GM19035 (cell line): ENCODE measurements around the gene ICE1.
"Not testable (repeated sequence)": the region's sequence is repeated elsewhere in the genome, so short reads cannot be mapped to it uniquely, and the experiment has no call there.

Experiments used
- ATAC-seq: cut with Tn5 transposase; IDR thresholded peaks from one replicate; pipeline ENCODE4 v1.9.1; 2021; ENCODE audit not compliant: unreplicated experiment

ICE1 gene

GRCh38 chr5:5483880-5484598 is 61.6 kb downstream of the ICE1 start:
- no peak for ATAC-seq

DNA sequence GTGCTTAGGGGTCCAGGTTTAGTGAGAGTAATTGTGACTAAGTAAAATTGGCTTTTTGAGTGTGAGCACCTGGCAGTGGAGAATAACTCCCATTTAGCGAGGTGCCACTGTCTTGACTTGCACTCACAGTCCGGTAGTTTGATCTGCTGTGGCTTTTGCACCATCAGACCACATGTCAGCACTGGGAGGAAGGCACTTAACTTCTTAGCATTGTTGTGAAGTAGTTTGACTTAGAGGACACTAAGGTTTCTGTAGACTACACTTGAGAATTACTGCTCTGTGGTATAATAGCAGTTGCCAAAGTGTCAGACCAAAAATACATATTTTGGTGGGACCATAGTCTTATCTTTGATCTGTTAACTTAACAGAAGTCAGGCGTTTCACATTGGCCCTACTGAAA is 63.6 kb downstream of the ICE1 start:
- ATAC-seq: no peak

GRCh38 chr5:5487585-5488360 is 65.3 kb downstream of the ICE1 start:
- no peak for ATAC-seq

- ATAC-seq: no peak
Observed at GRCh38 chr5:5490774-5491347, 68.4 kb downstream of the ICE1 start.

GRCh38 chr5:5492087-5492933 is 69.8 kb downstream of the ICE1 start:
- ATAC-seq: no peak

- not testable (repeated sequence) for ATAC-seq
Observed at GRCh38 chr5:5492934-5493271, 70.4 kb downstream of the ICE1 start.

DNA sequence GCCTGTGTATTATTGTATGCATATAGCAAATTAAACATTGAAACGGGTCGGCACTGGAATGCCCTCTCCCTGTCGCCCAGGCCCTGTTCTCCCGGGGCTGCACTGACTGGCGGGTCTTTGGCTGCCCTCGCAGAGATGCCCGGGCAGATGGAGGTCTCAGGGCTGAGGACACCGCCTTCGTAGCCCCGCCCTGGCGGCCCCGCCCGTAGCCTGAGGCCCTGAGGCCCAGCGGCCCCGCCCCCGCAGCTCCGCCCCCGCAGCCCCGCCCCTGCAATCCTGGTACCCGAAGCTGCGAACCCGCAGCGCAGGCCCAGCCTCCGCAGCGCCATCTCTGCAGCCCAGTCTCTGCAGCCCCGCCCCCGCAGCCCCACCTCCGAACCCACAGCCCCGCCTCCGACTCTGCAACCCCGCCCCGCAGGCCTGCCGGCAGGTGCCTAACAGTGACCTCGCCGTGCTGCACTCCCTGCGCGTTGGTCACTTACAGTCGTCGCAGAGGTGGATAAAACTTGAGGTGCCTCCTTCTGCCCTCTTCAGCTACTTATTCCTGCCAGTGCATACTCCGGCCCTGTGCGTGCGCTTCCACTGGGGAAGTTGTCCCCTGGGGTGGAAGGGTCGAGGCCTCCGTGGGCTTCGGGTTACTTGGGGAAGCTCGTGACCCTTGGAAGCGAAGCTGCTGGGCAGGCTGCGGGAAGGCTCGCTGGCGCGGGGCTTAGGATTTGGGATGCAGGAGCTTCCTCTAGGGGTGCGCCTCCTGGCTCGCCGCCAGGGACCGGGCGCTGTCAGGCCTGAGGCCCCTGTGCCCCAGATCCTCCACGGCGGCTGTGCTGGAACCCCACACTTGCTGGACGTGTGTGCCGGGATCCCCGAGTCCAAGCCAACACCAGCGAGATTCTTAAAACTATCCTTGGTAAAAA is 72.3 kb downstream of the ICE1 start:
- peak; percentile 77 for ATAC-seq

DNA sequence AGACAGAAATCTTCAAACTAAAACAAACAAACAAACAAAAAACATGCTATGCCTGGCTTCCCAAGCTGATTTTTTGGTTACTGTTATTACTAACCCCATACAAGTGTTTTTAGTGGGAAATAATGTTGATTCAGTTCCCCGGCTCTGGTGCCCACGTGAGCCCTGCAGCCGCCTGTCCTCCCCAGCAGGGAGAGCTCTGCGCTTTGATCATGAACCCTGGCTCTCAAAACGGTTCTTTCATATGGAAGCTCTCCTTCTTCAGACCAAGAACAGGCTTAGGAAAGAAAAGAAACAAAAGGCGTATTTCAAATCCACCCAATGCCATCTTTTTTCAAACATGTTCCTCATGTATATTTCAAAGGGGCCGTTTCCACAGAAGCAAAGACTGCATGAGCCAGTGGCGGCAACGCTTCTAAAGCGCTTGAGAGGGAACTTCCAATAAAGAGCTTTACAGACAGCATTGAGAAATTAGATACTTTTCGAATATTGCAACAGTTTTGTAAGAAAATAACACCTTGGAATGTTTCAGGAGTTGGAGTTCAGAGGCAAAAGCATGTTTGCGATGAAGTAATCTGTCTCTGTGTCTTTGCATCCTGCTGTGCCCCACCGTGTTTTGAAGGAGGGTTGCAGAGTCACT is 74.8 kb downstream of the ICE1 start:
- ATAC-seq: no peak

GRCh38 chr5:5499442-5499841 is 77.0 kb downstream of the ICE1 start:
- ATAC-seq: no peak

- ATAC-seq: no peak
Observed at GRCh38 chr5:5504325-5504724, 81.8 kb downstream of the ICE1 start.

DNA sequence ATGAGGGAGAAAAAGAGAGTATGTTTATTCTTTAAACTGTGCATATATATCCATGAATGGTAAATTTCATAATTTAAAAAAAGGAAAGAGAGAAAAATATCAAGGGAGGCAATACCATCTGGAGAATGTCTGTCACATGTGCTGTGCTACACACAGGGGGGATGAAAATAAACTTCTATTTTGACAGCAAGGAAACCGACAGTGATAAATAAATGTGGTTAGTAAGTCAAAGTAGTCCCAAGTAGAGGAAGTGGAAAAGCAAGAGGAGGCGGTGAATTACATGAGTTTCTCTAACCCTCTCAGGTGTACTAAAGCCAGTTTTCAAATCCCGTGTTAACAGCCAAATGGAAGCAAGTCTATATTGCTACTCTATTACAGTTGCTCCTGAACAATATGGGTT is 83.3 kb downstream of the ICE1 start:
- ATAC-seq: no peak

DNA sequence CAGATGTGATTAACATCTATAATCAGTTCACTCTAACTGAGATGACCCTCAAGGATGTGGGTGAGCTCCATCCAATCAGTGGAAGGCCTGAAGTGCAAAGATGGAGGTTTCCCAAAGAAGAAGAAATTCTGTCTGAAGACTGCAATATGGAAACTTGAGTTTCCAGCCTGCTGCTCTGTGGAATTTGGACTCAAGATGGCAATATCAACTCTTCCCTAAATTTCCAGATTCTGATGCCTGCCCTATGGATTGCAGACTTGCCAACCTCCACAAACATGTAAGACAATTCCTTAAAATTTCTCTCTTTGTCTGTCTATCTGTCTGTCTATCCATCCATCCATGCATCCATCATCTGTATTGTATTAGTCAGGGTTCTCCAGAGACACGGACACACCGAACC is 85.9 kb downstream of the ICE1 start:
- no peak for ATAC-seq

DNA sequence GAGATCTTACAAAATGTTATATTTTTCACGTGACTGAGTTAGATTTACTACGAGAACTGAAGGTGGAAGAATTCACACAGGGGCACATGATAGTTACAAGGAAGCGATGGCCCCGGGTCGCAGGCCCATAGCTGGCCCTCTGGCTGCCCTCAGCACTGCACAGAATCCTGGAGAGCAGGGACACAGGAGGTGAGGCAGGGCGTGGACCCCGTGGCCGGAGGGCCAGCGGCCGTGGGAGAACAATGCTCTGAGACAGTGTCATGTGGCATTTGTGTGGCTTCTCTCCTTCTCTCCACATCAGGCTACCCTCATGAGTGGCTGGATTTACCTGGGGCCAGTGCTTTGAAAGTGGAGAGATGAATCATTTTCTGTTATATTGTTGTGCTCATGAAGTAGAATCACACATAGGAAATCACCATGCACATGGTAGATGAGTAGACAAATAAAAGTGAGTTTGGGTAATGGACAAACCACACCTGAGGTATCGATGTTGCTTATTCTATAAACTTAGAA is 89.5 kb downstream of the ICE1 start:
- no peak for ATAC-seq

- no peak for ATAC-seq
Observed at GRCh38 chr5:5512543-5512942, 90.1 kb downstream of the ICE1 start.

GRCh38 chr5:5520622-5521021 is 98.1 kb downstream of the ICE1 start:
- not testable (repeated sequence) for ATAC-seq

- no peak for ATAC-seq
Observed at GRCh38 chr5:5521029-5521428, 98.6 kb downstream of the ICE1 start.

DNA sequence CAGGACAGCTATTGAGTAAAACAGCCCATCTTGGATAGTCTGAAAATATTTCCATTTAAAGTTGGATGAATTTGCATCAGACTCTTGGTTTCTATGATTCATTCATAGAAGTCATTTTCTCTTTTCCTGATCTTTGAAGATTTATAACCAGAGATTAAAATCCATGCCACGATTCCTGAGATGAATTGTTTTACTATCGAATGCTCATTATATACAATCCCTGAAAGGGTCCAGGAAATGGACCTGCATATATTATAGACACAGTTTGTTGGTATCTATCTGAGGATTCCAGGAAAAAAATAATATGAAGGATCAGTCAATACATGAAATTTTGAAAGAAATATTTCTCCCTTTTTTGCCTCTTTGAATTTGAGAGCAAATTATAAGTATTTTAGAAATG is 99.0 kb downstream of the ICE1 start:
- no peak for ATAC-seq

GRCh38 chr5:5522336-5522735 is 99.9 kb downstream of the ICE1 start:
- no peak for ATAC-seq

DNA sequence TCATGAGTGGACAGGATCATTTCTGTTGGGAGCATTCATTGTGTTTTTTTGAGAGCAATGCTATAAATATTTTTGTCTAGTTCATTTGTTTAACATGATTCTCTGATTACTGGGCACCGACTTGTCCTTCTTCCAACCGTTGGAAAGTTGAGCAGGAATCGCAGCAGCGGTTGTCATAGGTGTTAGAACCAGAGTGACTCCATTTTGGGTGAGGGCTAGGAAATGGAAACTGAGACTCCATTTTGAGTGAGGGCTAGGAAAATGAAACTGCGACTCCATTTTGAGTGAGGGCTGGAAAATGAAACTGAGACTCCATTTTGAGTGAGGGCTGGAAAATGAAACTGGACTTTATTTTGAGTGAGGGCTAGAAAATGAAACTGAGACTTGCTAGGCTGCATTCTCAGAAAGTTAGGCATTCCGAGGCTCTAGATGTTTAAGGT is 100.6 kb downstream of the ICE1 start:
- peak; percentile 91 for ATAC-seq

GRCh38 chr5:5524327-5524726 is 101.8 kb downstream of the ICE1 start:
- ATAC-seq: no peak
